ENCODE measurements around the gene CSTB. TPM values are rescaled to one million over a fixed set of nuclear protein-coding genes. Genes with fewer than 3 reads are reported as not detected.
A peak's percentile ranks its signal among the peaks of the same experiment; 100 is the strongest.

Gene CSTB
- total RNA-seq, 1 experiment from 2014 or later: 40.7 TPM

DNA sequence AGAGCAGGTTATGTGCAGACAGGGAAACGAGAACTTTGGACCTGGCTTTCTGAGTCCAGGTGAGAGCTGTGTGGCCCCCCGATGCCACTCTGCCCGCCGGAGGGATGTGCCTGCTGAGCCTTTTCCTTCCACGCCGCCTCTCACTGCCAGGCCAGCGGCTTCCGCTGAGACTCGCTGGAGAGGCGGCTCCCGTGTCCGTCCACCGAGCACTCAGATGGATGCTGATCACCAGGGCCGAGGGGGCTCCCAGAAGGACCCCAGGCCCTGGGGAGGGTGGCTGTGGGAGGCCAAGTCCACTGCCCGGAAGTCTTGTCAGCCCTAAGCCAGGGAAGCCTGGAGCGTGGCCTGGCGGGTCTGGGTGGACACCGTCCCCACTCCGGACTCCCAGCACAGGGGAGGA lies 16.5 kb downstream of the CSTB start:
- no peak overlapping the region for H3K23ac ChIP-seq (ENCODE audit: insufficient read length, low read depth, low read length)
- Mint-ChIP-seq H3K27ac (peak overlapping the region in 1 of 3 experiments; percentile 76; a peak in 1 of 7 replicates), H3K9me3 (peaks cover 0 to 3% of the 10 kb centered on the region in 2 experiments; a peak in 1 of 5 replicates), H3K36me3 (ENCODE audit: insufficient read depth in 1 of 3, low read depth in 3 of 3) (peaks cover 16 to 47% (median 27%) of the 10 kb centered on the region in 3 experiments), H3K4me3 (no peak overlapping the region), H3K4me1 (no peaks in the 10 kb centered on the region), H3K27me3 (ENCODE audit: low read depth) (no peaks in the 10 kb centered on the region)
- no peak overlapping the region for H2BK5ac ChIP-seq (ENCODE audit: insufficient read length, low read length)
- no peaks in the 10 kb centered on the region for H3K79me2 ChIP-seq (ENCODE audit: insufficient read depth, low read length)
- TF ChIP-seq, protein P1, sequence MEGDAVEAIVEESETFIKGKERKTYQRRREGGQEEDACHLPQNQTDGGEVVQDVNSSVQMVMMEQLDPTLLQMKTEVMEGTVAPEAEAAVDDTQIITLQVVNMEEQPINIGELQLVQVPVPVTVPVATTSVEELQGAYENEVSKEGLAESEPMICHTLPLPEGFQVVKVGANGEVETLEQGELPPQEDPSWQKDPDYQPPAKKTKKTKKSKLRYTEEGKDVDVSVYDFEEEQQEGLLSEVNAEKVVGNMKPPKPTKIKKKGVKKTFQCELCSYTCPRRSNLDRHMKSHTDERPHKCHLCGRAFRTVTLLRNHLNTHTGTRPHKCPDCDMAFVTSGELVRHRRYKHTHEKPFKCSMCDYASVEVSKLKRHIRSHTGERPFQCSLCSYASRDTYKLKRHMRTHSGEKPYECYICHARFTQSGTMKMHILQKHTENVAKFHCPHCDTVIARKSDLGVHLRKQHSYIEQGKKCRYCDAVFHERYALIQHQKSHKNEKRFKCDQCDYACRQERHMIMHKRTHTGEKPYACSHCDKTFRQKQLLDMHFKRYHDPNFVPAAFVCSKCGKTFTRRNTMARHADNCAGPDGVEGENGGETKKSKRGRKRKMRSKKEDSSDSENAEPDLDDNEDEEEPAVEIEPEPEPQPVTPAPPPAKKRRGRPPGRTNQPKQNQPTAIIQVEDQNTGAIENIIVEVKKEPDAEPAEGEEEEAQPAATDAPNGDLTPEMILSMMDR (conservative IDR thresholded peaks at IDR 0.05): no peak
- H3K4me2 ChIP-seq (ENCODE audit: insufficient read depth, insufficient read length, low read length): no peak overlapping the region
- no CpG with 5 or more reads among the region's 19 CpGs for WGBS (ENCODE audit: extremely low coverage, insufficient read length, low lambda C conversion rate)
- no peak overlapping the region for H3K4ac ChIP-seq (ENCODE audit: low read depth, low read length)
- DNase-seq: no peak
- no peaks in the 10 kb centered on the region for H4K20me1 ChIP-seq (ENCODE audit: control insufficient read depth, insufficient read depth, insufficient read length)
- no peaks in the 10 kb centered on the region for H3K79me1 ChIP-seq (ENCODE audit: insufficient read depth, low read depth, low read length, poor library complexity, severe bottlenecking)
- H3K9me3 ChIP-seq (ENCODE audit: control insufficient read depth, low read depth, low read length): no peaks in the 10 kb centered on the region
- H3K18ac ChIP-seq (ENCODE audit: insufficient read length, low read depth, low read length): no peak overlapping the region
- no peak overlapping the region for H3T11ph ChIP-seq (ENCODE audit: low read length)
- no peak overlapping the region for H3K56ac ChIP-seq (ENCODE audit: insufficient read length, low read depth, low read length)
- no peaks in the 10 kb centered on the region for H3K27me3 ChIP-seq (ENCODE audit: insufficient read depth, low read length)
- no peak overlapping the region for H3K9ac ChIP-seq (ENCODE audit: extremely low read depth, insufficient read length, low read length)
- no peak overlapping the region for H2BK12ac ChIP-seq (ENCODE audit: insufficient read length, low read depth, low read length)
- H4K8ac ChIP-seq (replicated peaks; ENCODE audit: insufficient read length, low read depth, low read length): no peak overlapping the region
- no peak overlapping the region for H4K5ac ChIP-seq (ENCODE audit: insufficient read length, low read depth, low read length)
- H4K91ac ChIP-seq (ENCODE audit: insufficient read length, low read depth, low read length): no peak overlapping the region
- no peak overlapping the region for H3K14ac ChIP-seq (ENCODE audit: insufficient read depth, low read length)
- no peak overlapping the region for H2BK20ac ChIP-seq (ENCODE audit: low read depth, low read length, poor library complexity, severe bottlenecking)
- H2AFZ ChIP-seq (ENCODE audit: low read length): no peak overlapping the region
- H3K23me2 ChIP-seq (ENCODE audit: insufficient read length, low read depth, low read length, poor library complexity, severe bottlenecking): no peaks in the 10 kb centered on the region
- H3K27ac ChIP-seq (ENCODE audit: insufficient read length, low read depth, low read length): no peak overlapping the region
- H2AK5ac ChIP-seq (ENCODE audit: insufficient read length, low read length): no peak overlapping the region
- no peak overlapping the region for H2BK120ac ChIP-seq (ENCODE audit: low read depth, low read length, poor library complexity, severe bottlenecking)
- H2BK15ac ChIP-seq (ENCODE audit: low read depth, low read length): no peak overlapping the region
- H3K4me1 ChIP-seq (ENCODE audit: insufficient read depth, low read length): no peaks in the 10 kb centered on the region
